ENCODE data around the gene ABCA2. TPM values are rescaled to one million over a fixed set of nuclear protein-coding genes. Genes with fewer than 3 reads are reported as not detected.

The ABCA2 gene
- total RNA-seq, 6 experiments from 2014 or later, result 23.7 to 49.2 (median 34.2) TPM

DNA sequence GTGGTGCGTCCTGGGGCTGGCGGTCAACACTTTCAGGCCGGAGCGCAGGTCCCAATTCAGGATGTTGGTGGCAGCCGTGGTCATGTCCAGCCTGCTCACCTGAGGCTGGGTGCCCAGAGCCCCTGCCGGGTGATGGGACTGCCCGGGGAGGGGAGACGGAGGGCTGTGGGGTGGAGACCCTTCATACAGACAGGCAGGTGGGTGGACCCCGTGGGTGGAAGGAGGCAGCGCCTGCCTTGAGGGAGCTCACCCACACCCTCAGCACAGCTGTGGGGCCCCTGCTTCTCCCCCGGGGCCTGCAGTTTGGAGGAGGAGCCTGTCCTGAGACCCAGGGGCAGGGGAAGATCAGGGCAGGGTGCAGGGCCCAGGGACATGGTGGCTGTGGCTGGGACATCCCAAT lies 57.7 kb downstream of the ABCA2 start:
- WGBS (ENCODE audit: insufficient coverage, low coverage, low lambda C conversion rate, missing lambda C conversion rate), result no CpG with 5 or more reads among the region's 11 CpGs
- Histone ChIP-seq H3K27me3 (no peaks in the 10 kb centered on the region), H3K27ac (no peak overlapping the region), H3K36me3 (no peaks in the 10 kb centered on the region), H3K4me1 (no peaks in the 10 kb centered on the region), H3K9me3 (no peaks in the 10 kb centered on the region), H3K4me3 (no peak overlapping the region)
- ATAC-seq, result no peak
- intact Hi-C loops (cut with DNase I), result no loop called here
- DNase-seq, result no peak
- TF ChIP-seq, protein P1, sequence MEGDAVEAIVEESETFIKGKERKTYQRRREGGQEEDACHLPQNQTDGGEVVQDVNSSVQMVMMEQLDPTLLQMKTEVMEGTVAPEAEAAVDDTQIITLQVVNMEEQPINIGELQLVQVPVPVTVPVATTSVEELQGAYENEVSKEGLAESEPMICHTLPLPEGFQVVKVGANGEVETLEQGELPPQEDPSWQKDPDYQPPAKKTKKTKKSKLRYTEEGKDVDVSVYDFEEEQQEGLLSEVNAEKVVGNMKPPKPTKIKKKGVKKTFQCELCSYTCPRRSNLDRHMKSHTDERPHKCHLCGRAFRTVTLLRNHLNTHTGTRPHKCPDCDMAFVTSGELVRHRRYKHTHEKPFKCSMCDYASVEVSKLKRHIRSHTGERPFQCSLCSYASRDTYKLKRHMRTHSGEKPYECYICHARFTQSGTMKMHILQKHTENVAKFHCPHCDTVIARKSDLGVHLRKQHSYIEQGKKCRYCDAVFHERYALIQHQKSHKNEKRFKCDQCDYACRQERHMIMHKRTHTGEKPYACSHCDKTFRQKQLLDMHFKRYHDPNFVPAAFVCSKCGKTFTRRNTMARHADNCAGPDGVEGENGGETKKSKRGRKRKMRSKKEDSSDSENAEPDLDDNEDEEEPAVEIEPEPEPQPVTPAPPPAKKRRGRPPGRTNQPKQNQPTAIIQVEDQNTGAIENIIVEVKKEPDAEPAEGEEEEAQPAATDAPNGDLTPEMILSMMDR (IDR thresholded peaks at IDR 0.05), result no peak
- TF ChIP-seq POLR2A (IDR thresholded peaks at IDR 0.05), result no peak

DNA sequence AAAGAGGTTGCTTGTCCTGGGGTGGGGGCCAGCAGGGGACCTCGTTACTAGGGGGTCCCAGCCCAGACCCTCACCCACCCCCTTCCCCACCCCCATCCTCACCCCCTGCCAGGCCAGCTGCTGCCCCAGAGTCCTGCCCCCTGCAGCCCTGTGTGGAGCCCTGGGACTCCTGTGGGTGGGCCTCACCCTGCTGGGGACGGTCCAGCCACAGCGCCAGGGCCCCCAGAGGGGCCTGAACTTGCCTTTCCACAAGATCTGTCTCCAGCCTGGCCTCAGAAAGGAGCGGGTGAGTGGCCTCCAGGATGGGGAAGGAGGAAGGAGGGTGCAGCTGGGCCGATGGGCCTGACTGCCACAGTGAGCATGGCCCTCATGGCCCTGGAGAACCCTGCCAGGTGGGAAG lies 58.3 kb downstream of the ABCA2 start:
- ATAC-seq (no peak), DNase-seq (no peak)
- H3K4me1 ChIP-seq, result no peaks in the 10 kb centered on the region
- TF ChIP-seq, protein P1 (IDR thresholded peaks at IDR 0.05), result no peak
- no peak for TF ChIP-seq POLR2A (IDR thresholded peaks at IDR 0.05)
- no peak overlapping the region for H3K4me3 ChIP-seq
- no peaks in the 10 kb centered on the region for H3K9me3 ChIP-seq
- WGBS (ENCODE audit: insufficient coverage, low coverage, low lambda C conversion rate, missing lambda C conversion rate), result 80% methylated on average over 3 of the region's 5 CpGs
- intact Hi-C loops (cut with DNase I), result no loop called here
- H3K27ac ChIP-seq, result no peak overlapping the region
- H3K36me3 ChIP-seq, result no peaks in the 10 kb centered on the region
- H3K27me3 ChIP-seq, result no peaks in the 10 kb centered on the region

DNA sequence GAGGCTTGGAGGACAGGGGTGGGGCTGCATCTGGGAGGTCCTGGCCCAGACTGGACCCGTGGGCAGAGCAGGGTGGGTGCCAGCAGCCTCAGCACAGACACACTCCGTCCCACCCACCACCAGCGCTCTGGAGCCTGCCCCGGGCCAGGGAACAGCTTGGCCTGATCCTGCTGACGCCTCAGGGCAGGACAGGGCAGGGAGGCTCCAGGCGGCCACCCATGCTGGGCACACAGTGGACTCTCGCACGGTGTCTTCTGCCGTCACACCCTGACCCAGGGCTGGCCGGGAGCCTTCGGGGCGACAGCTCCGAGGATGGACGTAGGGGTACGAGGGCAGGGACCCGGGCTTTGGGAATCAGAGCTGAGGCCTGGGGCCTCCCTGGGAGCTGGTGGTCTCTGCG lies 58.9 kb downstream of the ABCA2 start:
- no peaks in the 10 kb centered on the region for H3K4me1 ChIP-seq
- no peaks in the 10 kb centered on the region for H3K36me3 ChIP-seq
- no peak overlapping the region for H3K4me3 ChIP-seq
- H3K9me3 ChIP-seq, result no peaks in the 10 kb centered on the region
- no peak overlapping the region for H3K27ac ChIP-seq
- DNase-seq (no peak), ATAC-seq (peak in 1 of 4 donors; percentile 17)
- no peaks in the 10 kb centered on the region for H3K27me3 ChIP-seq
- intact Hi-C loops (cut with DNase I), result no loop called here
- TF ChIP-seq, protein P1 (IDR thresholded peaks at IDR 0.05), result no peak
- TF ChIP-seq POLR2A (IDR thresholded peaks at IDR 0.05), result no peak
- whole genome bisulfite sequencing (ENCODE audit: insufficient coverage, low coverage, low lambda C conversion rate, missing lambda C conversion rate), result 86% methylated on average over 9 of the region's 17 CpGs

DNA sequence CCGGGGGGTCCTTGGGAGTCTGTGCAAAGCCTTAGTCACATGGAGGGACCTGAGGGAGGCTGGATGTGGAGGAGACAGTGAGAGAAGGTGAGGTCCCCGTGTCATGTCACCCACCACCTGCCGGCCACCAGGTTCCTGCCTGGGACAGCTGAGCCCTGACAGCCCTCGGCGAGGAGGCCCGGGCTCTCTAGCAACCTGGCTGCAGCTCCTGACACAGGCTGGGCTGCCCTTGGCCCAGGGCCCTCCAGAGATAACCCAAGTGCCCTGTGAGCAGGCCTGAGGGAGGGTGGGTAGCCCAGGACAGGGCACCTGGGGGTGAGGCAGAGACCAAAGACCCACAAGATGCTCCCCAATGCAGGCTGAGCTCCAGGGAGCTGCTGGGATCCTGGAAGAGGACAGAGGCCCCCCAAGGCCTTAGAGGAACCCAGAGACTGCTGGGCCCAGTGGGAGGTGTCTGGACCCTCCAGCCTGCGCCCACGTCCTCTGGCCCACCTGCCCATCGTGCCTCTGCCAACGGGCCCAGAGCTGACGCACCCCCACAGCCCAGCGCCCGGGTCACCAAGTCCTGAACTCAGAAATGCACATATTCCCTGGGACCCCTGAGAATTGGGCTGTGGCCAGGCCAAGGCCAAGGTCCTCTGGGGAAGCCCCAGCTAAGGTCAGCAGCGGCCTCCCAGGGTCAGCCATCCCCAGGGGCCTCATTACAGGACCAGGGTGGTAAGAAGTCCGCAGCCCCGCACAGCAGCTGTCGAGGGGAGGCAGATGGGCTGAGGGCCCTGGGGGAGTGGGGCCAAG lies 59.5 kb downstream of the ABCA2 start:
- Histone ChIP-seq H3K36me3 (no peaks in the 10 kb centered on the region), H3K4me1 (no peaks in the 10 kb centered on the region), H3K27ac (no peak overlapping the region), H3K27me3 (no peaks in the 10 kb centered on the region), H3K9me3 (no peaks in the 10 kb centered on the region), H3K4me3 (no peak overlapping the region)
- ATAC-seq (peak in 2 of 4 donors; percentile 16 to 29), DNase-seq (no peak)
- TF ChIP-seq POLR2A (IDR thresholded peaks at IDR 0.05), result no peak
- TF ChIP-seq, protein P1 (IDR thresholded peaks at IDR 0.05), result no peak
- intact Hi-C loops (cut with DNase I), result no loop called here
- 40% methylated on average over 1 of the region's 17 CpGs for WGBS (ENCODE audit: insufficient coverage, low coverage, low lambda C conversion rate, missing lambda C conversion rate)
